ENCODE measurements around the gene ATRIP.

DNA sequence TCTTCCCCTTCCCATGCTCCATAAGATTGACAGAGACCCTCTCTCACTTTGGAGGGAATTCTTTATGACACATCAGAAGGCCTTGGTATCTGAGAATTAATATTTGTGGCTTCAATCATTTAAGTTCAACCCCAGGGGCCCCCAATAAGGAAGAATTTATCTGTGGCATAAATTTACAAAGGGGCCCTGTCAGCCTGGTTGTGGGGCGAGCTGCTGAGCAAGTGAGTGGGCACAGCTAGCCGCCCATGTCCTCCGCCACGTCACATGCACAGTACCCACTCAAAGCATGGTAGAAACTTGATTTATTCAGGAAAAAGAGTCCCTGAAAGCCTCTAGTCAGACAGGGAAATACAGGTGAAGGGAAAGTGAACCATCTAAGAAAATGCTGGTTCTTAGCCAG lies 30.0 kb upstream of the ATRIP start:
- TF ChIP-seq RCOR1 (IDR thresholded peaks at IDR 0.05; ENCODE audit: low read depth, low read length) (no peak), EP300 (IDR thresholded peaks at IDR 0.05) (no peak), MAFK (IDR thresholded peaks at IDR 0.05; ENCODE audit: partially characterized antibody) (no peak), HES2 (IDR thresholded peaks at IDR 0.05) (no peak), PHF8 (IDR thresholded peaks at IDR 0.05; ENCODE audit: borderline replicate concordance, low read depth) (no peak)
- TF ChIP-seq, protein P1, sequence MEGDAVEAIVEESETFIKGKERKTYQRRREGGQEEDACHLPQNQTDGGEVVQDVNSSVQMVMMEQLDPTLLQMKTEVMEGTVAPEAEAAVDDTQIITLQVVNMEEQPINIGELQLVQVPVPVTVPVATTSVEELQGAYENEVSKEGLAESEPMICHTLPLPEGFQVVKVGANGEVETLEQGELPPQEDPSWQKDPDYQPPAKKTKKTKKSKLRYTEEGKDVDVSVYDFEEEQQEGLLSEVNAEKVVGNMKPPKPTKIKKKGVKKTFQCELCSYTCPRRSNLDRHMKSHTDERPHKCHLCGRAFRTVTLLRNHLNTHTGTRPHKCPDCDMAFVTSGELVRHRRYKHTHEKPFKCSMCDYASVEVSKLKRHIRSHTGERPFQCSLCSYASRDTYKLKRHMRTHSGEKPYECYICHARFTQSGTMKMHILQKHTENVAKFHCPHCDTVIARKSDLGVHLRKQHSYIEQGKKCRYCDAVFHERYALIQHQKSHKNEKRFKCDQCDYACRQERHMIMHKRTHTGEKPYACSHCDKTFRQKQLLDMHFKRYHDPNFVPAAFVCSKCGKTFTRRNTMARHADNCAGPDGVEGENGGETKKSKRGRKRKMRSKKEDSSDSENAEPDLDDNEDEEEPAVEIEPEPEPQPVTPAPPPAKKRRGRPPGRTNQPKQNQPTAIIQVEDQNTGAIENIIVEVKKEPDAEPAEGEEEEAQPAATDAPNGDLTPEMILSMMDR (IDR thresholded peaks at IDR 0.05) = no peak

Data from A549 (cell line).